HG03432 (cell line): Measurements from ENCODE around the gene PREP.
"Not testable (repeated sequence)": the region's sequence is repeated elsewhere in the genome, so short reads cannot be mapped to it uniquely, and the experiment has no call there.

Source experiments
- ATAC-seq: cut with Tn5 transposase; IDR thresholded peaks from one replicate; pipeline ENCODE4 v1.9.1; 2021; ENCODE audit warnings: mild to moderate bottlenecking, moderate library complexity; ENCODE audit not compliant: unreplicated experiment

The PREP gene

DNA sequence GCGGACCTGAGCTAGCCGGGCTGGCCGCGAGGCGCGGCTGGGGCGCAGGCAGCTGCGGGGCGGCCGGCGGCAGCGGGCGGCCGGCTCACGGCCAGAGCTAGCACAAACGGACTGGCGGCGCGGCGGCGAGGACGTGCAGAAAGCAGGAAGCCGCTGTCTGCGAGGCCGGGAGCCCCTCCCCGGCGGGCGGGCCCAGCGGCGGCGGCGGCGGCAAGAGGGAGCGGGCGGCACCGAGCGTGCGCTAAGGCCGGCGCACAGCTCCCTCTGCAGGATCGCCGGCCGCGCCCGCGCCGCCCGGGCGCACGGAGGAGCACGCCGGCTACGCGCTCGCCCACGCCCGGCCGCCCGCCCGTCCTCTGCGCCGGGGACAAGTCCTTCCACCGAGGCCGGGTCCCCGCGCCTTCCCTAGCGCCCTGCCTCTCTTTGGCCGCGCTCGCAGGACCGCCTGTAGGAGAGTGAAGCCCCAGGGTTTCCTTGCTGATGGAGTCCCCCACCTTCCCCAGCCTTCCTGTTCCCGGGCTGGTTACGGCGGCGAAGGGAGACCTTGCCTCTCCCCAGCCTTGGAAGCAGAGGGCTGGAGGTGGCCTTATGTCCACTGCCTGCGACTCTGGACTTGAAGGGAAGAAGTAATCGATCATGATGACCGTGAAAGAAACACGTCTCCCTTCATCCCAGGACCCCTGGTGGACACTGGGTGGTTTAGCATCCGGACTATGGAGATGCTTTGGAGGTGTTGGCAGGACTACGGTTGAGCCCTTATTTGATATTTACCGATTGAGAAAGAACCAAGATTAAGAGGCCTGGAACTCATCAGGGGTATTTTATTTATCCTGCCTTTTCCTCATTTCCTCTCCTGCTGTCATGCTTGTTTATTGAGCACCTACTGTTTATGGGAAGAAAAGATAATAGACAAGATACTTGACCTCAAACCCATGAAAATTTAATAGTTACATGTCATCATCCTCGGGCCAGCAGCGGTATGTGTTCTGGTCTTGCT, at the start of gene PREP:
Gene PREP (minus strand): TSS at position 144 of the 997 bp plus-strand sequence. CDS start 191 bp downstream, outside the sequence.
- peak; percentile 96 for ATAC-seq

DNA sequence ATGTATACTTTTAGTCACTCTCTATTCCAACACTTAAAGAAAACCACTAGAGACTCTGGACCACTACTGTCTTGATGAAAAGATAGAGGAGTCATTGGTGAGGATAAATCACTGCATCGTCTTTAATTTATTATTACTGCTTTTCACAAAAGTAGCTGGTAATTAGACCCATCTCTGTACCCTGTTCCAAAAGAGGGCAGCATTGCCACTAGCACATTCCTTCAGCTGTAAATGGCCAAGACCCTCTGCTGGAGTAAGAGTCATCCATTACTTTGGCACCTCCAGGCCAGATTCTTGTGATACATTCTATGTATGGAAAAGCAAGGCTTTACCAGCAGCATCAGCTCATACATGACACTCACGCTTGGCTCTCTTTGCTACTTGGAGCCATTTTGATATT, 49.5 kb upstream of the PREP start:
- ATAC-seq: no peak

DNA sequence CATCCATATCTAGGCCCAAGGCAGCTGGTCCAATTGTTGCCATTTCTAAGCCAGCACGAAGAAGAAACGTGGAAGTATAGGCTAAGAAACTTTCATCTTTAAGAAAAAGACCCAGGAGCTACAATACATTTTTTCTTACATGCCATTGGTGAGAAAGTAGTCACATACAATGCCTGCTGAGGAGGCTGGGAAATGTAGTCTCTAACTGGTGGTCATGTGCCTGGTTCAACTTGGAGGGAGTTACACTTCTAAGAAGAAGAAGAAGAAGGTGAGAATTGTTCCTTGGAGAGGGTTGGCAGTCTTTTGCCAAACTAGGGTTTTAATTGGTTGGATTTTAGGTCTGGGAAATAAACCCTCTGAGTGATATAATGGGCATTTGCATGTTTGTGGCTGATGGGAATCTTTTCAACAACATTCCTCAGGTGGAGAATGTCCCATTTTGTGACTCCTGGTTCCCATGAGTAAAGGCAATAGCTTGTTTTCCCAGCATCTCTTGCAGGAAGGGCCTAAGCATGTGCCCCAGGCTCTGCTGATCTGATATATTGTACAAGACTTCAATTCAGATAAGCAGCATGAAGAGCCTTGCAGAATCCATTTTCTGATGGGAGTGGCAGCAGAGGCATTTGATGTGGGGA, 47.0 kb upstream of the PREP start:
- ATAC-seq: no peak

DNA sequence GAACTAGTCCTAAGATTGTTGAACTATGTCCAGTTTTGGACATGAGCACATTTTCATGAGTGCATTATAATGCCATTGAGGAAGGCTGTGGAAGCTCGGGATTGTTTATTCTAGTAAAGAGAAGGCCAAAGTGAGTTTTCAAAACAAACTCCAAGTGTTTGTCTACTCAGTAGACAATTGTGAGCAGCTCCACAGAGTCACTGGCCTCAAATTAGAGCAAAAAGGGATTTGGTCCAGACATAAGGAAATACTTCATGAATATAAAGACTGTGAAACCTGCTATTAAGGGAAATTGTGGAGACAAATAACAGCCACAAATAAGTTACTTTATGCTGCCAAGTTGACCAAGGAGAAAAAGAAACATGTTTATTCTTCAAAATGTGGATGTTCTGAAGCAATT, 42.6 kb upstream of the PREP start:
- no peak for ATAC-seq

DNA sequence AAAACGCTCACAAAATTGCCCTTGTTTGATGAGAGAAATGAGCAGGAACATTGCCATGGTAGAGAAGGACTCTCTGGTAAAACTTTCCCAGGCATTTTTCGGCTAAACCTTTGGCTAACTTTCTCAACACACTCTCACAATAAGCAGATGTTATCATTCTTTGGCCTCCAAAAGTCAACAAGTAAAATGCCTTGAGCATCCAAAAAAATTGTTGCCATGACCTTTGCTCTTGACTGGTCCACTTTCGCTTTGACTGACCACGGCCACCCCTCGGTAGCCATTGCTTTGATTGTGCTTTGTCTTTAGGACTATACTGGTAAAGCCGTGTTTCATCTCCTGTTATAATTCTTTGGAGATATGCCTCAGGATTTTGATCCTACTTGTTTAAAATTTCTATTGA, 41.1 kb upstream of the PREP start:
- ATAC-seq: no peak

DNA sequence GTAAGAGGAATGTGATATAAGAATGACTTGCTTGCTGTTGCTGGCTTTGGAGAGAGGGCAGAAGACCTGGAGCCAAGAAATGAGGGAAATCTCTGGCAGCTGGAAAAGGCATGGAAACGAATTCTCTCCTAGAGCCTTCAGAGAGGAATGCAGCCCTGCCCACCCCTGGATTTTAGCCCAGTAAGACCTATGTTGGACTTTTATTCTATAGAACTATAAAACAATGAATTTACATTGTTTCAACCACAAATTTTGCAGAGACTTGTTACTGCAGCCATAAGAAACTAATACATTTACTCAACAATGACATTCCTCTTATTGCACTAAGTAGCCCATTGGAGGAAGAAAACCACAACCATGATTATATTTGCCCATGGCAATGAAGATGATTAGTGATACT, 39.5 kb upstream of the PREP start:
- ATAC-seq: no peak

DNA sequence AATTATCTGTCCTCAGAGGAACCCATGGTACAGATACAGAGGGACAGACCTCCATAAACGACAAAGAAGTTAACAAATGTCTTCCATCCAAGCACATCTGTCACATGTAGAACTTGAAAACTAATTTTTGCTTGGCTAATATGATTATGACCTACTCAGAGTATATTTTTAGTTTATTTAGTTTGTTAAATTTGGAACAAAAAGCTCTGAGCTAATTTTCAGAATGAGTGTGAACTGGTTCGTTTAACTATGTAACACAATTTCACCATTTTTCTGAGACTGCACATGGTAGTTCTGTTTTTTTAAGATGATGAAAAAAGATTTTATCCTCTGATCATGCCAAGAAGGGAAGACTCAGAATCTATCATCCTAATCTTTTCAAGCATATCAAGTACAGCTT, 34.4 kb upstream of the PREP start:
- ATAC-seq: no peak

DNA sequence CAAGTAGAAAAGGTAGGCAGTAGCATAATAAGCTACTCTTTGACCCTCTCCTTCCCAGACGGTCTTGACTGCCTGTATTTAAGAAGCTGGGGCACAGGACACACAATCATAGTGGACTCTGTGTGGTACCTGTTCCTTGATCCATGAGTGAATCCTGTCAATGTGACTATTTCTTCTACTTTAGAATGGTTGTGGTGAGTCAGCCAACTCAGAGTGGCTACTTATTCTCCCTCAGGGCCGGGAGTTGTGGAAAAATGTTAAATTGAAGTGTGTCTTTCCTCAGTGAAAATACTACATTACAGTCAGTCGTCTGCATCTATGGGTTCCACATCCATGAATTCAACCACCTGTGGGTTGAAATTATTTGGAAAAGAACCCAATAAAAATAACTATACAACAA, 30.8 kb upstream of the PREP start:
- no peak for ATAC-seq

DNA sequence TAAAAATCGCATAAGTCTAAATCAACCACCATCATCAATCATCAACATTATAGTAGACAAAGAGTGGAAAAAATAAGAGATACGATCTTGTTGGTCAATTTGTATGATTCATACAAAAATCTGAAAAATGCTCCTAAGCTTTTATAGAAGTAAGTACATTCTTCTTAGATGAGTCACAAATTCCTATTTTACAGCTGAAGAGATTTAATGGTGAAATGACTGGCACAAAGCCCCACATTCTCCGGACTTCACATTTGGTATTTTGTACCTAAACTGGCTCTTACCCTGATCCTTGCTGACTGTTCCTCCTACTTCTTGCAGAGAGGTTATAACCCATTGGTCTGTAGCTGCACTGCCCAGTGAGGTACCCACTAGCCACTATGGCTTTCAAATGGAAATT, 29.9 kb upstream of the PREP start:
- ATAC-seq: no peak

DNA sequence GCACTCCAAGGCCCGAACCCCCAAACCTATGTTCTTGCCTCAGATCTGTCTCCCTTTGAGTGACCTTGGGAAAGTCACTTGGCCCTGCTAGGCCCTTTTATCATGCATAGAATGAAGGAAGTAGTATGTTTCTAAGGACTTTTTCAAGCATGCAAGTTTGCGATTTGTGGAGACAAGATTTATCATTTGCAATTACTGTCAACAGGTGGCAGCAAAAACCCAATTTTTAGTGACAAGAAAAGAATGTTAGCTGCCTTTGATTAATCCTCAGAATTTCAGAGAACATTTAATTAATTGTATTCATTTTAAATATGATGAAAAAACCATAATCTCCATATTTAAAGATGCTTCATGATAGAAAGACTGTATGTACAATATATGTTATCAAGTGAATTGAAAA, 28.3 kb upstream of the PREP start:
- no peak for ATAC-seq

DNA sequence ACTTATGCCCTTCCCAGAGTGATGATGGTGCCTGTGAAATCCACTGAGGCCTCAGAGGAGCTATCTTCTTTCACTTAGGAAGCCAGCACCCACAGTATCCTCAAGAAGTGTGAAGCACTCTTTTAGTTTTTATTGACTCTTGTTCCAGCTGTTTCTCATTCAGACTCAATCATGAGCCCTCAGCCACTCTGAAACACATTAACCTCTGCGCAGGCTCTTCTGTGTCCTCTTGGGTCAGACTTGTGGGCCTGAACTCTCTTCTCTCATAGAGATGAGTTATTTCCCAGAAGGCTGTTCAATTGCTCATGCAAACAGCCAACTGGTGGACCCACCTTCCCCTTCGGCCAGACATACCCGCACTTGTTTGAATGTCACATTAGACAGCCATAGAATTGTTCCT, 27.8 kb upstream of the PREP start:
- ATAC-seq: no peak

DNA sequence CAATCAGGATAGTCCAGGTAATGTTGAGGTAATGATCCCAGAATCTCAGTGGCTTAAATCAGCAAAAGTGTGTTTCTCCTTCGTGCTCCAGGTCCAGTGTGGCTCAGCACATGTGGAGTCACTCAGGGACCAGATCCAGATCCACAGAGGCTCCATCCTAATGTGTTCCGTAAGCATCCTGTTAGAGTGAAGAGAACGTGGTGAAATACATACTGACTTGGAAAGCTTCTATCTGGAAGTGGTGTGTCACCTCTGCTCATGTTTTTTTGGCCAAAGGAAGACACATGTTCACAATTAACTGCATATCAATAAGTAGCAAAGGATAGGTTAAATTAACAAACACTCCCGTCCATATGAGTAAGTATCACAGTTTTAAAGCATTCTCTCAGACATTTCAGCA, 26.8 kb upstream of the PREP start:
- no peak for ATAC-seq

DNA sequence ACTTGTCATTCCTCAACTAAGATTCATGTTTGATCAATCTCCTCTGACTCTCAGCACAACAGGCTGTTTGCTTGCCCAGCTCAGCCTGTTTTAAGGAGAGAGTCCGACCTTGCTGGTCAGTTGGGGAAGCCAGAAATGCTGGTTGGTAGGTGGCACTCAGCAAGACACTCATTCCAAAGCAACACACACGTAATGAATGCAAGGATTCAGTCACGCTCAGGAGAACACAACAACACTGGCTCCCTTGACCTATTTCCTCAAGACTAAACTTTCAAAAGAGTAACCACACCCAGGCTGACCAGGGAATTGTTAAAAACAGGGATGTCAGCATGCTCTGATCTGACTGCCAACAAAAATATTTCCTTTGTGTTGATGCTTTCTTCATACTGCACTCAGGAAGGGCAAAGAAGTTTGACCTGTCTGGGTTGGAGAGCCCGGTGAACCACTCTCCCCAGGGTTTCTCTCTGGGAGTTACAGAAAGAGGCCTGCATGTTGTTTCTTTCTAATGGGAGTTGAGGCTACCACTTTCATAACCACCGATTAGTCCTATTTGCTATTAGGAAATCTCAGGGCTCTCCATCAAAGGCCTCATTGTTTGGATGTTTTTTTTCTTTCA, 25.6 kb upstream of the PREP start:
- ATAC-seq: no peak

DNA sequence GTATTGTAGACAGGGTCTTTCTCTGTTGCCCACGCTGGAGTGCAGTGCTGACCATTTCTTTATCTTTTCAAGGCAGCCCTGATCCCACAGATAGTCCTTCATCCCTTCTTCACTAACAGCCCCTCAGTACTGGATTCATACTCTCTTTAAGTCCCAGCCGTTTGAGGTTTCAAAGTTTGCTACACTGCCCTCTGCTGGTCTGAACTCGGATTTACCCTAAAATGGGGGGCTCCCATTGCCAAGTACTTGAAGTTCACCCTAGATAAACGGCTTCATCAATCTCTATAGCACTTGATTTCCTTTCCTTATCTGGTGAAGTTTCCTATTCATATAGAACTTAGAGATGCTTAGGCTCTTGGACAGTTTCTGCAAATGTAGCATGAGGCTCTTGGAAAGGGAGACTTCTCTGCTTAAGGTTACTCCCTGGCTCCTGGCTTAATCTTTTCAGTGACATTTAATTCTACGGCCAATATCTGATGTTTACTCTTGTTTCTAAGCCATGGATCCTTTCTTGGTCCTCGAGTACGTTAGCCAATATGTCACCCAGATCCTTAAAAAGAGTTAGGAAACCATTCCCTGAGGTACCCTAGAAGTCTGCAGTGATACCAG, 21.4 kb upstream of the PREP start:
- ATAC-seq: peak; percentile 72

DNA sequence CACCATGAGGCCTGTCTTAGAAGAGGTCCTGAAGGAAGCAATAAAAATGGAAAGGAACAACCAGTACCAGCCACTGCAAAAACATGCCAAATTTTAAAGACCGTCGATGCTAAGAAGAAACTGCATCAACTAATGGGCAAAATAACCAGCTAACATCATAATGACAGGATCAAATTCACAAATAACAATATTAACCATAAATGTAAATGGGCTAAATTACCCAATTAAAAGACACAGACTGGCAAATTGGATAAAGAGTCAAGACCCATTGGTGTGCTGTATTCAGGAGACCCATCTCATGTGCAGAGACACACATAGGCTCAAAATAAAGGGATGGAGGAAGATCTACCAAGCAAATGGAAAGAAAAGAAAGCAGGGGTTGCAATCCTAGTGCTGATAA, 14.1 kb upstream of the PREP start:
- not testable (repeated sequence) for ATAC-seq

DNA sequence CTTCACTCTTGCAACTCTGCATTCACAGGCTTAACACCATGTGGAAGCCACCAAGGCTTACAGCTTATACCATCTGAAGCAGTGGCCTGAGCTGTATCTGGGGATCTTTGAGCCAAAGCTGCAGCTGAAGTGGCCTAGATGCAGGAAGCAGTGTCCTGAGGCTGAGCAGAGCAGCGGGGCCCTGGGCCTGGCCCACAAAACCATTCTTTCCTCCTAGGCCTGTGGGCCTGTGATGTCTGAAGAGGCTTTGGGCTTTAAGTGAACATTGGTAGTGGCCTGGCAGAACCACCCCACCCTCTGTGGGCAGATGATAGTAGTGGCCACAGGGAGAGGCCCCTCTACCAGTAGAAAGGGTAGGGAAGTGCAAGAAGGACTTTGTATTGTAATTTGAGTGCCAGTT, 6.9 kb upstream of the PREP start:
- ATAC-seq: no peak

DNA sequence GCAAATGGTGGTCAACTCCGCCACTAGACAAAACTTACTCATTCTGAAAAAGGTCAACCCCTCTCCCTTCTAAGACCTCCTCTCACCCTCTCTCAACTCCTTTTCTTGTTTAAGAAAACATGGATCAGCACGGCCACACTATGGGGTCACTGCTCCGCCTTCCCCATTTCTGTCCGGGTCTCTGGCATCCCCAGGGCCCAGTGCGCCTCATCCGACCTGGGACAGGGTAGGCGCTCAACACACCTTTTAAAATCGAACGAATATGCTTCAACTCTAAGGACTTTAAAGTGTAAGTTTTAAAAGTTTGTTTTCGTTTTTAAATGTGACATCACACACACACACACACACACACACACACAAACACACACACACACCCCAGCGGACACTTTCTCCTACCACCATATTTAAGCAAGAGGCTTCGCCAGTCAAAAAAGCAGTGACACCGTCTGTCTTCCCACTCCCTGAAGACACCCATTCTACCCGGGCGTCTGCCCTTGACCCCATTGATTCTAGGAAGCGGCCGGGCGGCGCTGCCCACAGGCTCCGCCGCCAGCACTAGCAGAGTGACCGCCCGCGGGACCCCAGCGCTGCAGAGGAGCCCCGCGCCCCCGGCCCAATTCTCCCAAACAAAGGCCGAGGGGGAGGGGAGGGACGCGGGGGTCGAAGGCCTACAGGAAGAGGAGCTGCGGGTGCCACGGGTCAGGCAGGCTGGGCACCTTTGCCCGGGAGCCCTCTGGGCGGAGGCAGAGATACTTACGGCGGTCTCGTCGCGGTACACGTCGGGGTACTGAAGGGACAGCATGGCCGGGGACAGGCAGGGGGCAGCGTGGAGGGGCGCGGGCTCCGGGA, 568 bp downstream of the PREP start:
- peak; percentile 14 for ATAC-seq

DNA sequence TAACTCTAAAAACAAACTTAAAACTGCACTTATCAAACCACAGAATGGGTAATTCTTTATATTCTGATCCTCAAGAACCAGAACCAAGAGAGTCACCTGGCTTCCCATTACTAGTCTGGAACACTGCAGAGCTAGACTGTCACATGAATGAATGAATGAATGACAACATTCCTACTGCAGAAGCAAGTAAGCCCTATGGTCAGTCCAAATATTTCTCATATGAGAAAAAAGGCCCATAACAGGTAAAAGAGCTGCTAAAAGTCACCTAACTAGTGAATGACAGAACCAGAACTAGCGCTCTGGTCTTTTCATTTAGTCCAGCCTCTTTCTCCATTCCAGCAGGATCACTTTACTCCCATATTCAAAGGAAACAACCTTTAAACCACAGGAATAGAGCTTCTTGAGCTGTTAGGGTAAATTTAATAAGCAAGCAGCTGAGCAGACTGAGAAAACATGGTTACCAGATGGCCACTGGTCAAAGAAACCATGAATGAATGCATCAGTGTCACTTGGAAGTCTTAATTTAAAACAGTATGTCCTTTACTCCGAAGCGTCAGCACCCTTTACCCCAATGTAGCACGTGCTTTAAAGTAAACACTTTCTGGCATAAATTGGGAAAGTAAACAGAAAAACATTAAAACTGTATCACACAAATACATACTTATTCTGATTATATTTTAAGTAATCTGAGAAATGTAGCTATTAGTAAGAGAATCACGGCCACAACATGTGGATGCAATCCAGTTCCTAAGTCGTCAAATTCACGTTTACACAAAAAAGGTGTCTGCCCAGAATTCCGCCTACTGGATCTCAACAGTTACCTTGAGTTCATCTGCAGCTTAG, 1.4 kb downstream of the PREP start:
- no peak for ATAC-seq

DNA sequence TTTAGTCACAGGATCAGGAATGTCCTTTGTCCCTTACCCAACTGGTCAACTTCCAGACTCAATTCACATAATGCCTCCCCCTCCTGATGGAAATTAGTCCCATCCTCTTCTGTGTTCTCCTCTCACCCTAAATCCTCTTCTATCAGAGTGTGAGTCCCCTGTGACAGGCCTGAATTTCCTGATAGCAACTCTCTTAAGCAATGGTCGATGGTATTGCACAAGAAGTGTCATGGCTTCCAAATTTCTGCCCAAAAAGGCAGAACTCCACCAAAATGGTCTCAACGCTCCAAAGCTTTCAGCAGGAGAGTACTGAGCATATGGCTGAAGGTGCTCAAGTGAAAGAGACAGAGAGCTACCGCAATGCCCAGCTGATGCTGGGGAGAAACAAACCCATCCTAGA, 2.4 kb downstream of the PREP start:
- ATAC-seq: no peak

DNA sequence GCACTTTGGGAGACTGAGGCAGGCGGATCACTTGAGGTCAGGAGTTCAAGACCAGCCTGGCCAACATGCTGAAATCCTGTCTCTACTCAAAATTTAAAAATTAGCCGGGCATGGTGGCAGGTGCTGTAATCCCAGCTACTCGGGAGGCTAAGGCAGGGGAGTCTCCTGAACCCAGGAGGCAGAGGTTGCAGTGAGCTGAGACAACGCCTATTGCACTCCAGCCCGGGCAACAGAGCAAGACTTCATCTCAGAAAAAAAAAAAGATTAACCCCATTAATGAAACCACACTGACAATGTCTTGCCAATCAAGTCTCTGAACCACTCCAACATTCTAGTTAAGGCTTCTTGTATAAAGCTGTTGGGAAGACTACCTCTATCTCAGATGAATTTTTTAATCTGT, 4.0 kb downstream of the PREP start:
- ATAC-seq: no peak
